Renal pelvis (tissue), 4 donors: ENCODE results near the gene LIPC. TPM values are rescaled to one million over a fixed set of nuclear protein-coding genes. Genes with fewer than 3 reads are reported as not detected.
A peak's percentile ranks its signal among the peaks of the same experiment; 100 is the strongest.

Source experiments
- DNase-seq: peaks from one replicate; pipeline ENCODE4 v3.0.0-alpha.2; 2013
- polyA plus RNA-seq, 3 donors: library from polyadenylated mRNA; unstranded; fragments of 120-200 nt; gene quantifications; one replicate each; pipeline ENCODE4 v1.2.1, GENCODE V29; 2013; ENCODE audit not compliant: insufficient read length in 3 of 3

The LIPC gene
- polyA plus RNA-seq, 3 donors = 13.0 to 19.2 (median 16.0) TPM

- DNase-seq = no peak
Observed at GRCh38 chr15:58491499-58492202, 59.9 kb downstream of the LIPC start.

- DNase-seq = no peak
Observed at GRCh38 chr15:58492661-58493397, 61.0 kb downstream of the LIPC start.

- DNase-seq = no peak
Observed at GRCh38 chr15:58494567-58494966, 62.8 kb downstream of the LIPC start.

- no peak for DNase-seq
Observed at GRCh38 chr15:58495891-58496408, 64.2 kb downstream of the LIPC start.

DNA sequence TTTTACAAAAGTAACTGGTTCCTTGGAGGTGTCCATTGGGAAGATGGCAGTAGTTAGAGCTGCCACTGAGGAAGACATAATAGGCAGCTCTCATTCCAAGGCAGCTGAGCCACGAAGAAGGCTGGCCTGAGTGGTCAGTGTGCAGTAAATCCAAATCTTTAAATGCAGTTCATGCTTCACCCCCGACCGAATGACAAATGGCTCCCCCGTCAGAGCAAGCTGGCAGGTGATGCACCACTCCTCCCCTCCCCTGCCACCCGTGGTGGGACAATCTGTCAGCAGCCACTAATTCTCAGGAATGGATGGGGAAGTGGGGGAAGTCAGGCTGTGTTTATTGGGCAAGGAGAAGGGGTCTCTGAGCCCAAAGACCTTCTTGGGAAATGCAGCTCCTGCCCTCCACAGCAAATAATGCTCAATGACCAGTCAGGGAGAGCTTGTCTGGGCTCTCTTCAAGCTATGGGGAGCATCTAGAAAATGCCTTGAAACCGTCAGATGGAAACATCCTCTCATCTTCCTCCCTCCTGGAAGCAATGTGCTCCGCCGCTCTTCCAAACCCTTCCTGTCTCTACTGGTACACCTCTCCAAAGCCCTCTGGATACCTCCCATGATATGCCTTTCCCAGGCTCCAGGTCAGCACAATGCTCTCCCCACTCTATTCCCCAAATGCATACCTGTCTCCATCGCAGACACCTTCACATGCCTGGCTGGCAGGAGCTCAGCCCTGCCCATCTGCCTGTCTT, 65.4 kb downstream of the LIPC start:
- DNase-seq = no peak

DNA sequence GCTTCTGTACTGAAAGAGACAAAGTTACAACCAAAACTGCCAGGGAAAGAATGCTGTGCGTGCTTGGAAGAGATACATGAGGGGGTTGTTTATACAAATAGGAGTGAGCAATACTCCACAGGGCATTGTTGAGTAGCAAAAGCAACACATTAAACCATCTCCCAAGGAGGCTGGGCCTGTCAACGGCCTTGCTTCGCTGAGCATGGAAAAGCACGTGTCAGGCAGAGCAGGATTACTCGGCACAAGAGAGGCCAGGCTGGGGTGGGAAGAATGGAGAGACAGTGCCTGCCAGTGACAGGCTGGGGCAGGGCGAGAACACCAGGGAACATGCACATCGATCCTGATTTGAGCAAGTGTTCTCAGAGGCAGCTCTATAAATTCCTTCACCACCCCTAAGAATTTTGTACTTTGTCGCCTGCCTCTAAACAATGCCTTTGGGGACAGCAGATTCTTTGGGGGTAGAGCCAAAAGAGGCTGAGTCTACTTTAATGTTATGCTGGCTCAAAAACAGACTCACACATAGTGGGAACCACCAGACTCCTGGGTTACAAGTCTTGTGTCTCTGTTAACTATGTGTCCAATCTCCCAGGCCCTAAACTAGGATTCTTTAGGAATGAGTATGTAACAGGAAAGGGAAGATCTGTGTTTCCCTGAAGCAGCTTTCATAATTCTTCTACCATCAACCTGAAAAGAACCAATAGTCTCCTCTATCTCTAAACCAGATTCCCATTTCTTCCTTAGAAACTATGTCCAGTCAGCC, 67.2 kb downstream of the LIPC start:
- DNase-seq = peak; percentile 66

GRCh38 chr15:58501006-58501405, 69.2 kb downstream of the LIPC start:
- no peak for DNase-seq

DNA sequence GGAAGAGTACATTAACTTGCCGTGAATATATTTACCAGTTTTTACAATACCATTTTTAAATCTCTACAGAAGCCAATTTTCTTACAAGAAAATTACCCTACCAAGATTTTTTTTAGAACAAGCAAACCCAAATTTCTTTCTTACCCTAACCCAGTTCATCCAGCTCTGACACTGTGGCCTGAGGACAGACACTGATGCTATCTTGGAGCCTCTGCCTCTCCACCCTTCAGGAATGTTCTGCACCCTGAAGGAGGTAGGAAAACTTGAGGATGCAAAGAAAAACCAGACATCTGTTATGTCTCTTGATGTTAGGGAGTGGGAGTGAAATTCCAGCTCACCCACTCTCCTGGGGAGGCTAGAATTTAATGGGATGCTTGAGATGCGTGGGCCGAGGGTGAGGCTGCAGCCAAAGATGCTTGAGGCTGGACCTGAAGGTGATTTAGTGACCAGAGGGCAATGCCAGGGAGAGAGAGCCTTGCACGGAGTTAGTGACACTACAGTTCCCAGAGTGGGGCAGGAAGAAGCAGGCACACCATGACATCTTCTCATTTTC, 69.9 kb downstream of the LIPC start:
- DNase-seq = peak; percentile 74

DNA sequence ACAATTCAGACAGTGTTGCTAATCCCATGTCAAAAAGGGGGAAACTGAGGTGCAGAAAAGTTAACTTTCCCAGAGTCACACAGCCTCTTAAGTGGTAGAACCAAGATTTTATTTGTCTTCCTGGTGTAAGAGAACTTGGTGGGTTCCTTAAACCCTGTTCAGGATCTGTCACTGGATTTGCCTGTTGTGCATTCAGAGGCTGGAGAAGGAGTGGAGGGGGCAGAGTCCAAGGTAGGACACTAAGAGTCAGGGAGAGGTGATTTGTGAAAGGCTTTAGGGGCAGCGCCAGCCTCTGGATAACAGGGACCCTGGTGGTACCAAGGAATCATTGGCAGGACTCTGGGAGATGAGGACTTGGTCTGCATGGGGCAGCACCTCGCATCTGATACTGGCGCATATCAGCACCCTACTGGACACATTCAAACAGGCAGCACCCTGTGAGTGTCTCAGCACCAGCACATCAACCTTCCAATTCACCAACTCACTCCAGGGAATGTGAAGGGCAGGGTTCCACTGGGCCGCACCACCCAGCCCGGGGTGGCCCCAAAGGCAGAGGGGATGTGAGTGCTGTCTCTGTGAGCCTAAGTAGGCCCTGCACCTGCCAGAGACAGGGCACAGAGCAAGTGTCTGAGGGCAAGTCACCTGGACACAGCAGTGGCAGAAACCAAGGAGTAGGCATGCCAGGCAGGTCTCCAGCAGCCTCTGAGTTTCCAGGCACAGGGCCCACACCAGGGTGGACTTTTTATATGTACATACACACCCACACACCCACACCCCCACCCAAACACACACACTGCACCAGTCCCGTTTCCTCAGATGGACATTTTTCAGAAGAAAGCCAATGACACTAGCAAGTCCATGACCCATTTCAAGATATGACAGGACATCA, 71.6 kb downstream of the LIPC start:
- DNase-seq = no peak

- no peak for DNase-seq
Observed at GRCh38 chr15:58504674-58505234, 73.0 kb downstream of the LIPC start.

DNA sequence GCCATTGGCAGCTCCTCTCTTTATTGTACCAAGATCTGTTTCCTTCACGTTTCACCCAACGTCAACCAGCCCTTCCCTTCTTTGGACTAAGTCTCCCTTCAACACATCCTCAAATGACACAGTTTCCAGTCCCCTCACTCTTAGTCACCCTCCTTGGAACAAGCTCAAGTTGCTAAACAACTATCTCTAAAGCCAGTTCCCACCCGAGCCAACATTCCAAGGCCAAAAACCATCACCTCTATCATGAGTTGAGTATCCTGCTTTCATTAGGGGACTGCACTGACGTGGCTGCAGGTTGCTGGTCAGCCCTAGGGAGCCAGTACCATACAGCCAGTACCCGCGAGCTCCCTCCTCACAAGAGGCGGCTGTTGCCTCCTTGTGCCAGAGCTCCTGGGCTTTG, 73.8 kb downstream of the LIPC start:
- DNase-seq = no peak

DNA sequence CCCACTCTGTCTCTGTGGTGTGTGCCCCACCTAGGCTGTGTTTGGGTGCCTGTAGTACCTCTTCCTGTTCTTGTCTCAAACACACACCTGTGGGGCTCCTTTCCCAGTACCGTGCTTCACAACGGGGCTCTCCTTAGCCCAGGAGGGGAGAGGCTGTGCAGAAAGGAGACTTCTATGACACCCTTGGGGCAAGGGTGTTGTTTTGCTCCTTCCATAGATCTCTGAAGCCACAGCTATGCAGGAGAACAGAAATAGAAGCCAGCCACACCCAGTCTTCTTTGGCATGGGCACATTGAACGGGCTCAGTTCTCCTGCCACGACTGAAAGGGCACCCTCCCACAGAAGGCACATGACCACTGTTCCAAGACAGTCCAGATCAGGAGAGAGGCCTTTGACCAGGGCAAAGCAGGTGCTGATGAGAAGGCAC, 74.3 kb downstream of the LIPC start:
- no peak for DNase-seq

- no peak for DNase-seq
Observed at GRCh38 chr15:58506783-58507668, 75.2 kb downstream of the LIPC start.

GRCh38 chr15:58509556-58509955, 77.8 kb downstream of the LIPC start:
- no peak for DNase-seq

GRCh38 chr15:58510715-58511598, 79.2 kb downstream of the LIPC start:
- no peak for DNase-seq

GRCh38 chr15:58511599-58511987, 79.8 kb downstream of the LIPC start:
- DNase-seq = no peak

GRCh38 chr15:58512522-58512921, 80.7 kb downstream of the LIPC start:
- DNase-seq = no peak

DNA sequence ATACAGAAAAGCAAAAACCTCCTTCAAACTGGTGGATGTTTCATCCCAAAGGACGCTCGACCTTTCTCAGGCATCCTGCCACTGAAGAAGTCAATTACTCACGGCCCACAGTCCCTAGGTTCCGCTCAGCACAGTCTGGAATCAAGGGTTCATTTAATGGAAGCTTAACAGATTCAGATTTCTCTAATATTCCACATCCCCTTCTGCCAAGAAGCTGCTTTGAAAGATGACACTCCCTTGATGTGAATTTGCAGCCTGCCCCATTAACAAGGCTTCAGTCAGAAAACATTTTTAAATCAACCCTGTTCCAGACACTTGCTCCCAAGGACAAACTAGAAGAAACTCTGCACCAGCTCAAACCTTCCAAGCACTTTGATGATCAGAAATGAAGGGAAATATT, 81.2 kb downstream of the LIPC start:
- no peak for DNase-seq
